Measurements from ENCODE around the gene ATRIP. TPM values are rescaled to one million over a fixed set of nuclear protein-coding genes. Genes with fewer than 3 reads are reported as not detected.
"Not testable (repeated sequence)": the region's sequence is repeated elsewhere in the genome, so short reads cannot be mapped to it uniquely, and the experiment has no call there.

ATRIP gene
- total RNA-seq, 4 donors from 2014 or later = 7.5 to 10.5 (median 9.3) TPM

DNA sequence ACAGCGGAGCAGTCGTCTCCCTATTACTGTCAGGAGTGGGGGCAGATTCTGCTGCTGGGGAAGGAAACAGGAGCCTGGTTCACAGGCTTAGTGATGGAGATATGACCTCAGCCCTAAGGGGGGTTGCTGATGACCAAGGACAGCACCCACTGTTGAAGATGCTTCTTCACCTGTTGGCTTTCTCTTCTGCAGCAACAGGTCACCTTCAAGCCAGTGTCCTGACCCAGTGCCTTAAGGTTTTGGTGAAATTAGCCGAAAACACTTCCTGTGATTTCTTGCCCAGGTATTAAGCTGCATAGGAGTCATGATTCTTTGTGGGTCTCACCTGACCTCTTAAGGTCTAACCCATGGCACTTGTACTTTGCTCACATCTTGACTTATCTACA is 14.0 kb downstream of the ATRIP start:
- H3K4me1 ChIP-seq = peaks cover 0 to 29% (median 7%) of the 10 kb centered on the region in 4 donors
- WGBS, 2 donors = 96 to 98% methylated on average over 3 of the region's 3 CpGs

GRCh38 chr3:48461767-48462166 is 15.2 kb downstream of the ATRIP start:
- not testable (repeated sequence) for DNase-seq (ENCODE audit: low spot score in 2 of 2); H3K4me3 ChIP-seq; H3K27me3 ChIP-seq; H3K9me3 ChIP-seq; H3K27ac ChIP-seq
- 86 to 87% methylated on average over 7 of the region's 7 CpGs for WGBS, 2 donors
- H3K36me3 ChIP-seq = peaks cover 8 to 74% (median 9%) of the 10 kb centered on the region in 3 donors
- peaks cover 0 to 28% (median 10%) of the 10 kb centered on the region in 4 donors for H3K4me1 ChIP-seq

More for the DNA sequence above, 14.0 kb downstream of the ATRIP start:
- TF ChIP-seq, protein P1, sequence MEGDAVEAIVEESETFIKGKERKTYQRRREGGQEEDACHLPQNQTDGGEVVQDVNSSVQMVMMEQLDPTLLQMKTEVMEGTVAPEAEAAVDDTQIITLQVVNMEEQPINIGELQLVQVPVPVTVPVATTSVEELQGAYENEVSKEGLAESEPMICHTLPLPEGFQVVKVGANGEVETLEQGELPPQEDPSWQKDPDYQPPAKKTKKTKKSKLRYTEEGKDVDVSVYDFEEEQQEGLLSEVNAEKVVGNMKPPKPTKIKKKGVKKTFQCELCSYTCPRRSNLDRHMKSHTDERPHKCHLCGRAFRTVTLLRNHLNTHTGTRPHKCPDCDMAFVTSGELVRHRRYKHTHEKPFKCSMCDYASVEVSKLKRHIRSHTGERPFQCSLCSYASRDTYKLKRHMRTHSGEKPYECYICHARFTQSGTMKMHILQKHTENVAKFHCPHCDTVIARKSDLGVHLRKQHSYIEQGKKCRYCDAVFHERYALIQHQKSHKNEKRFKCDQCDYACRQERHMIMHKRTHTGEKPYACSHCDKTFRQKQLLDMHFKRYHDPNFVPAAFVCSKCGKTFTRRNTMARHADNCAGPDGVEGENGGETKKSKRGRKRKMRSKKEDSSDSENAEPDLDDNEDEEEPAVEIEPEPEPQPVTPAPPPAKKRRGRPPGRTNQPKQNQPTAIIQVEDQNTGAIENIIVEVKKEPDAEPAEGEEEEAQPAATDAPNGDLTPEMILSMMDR (IDR thresholded peaks at IDR 0.05) = no peak
- TF ChIP-seq POLR2A (IDR thresholded peaks at IDR 0.05) = no peak
- DNase-seq (ENCODE audit: low spot score in 2 of 2) = no peak
- H3K36me3 ChIP-seq = peaks cover 8 to 86% (median 13%) of the 10 kb centered on the region in 3 donors
- H3K27ac ChIP-seq = no peak overlapping the region
- H3K4me3 ChIP-seq = no peak overlapping the region
- no peaks in the 10 kb centered on the region for H3K9me3 ChIP-seq
- H3K27me3 ChIP-seq = no peaks in the 10 kb centered on the region

DNA sequence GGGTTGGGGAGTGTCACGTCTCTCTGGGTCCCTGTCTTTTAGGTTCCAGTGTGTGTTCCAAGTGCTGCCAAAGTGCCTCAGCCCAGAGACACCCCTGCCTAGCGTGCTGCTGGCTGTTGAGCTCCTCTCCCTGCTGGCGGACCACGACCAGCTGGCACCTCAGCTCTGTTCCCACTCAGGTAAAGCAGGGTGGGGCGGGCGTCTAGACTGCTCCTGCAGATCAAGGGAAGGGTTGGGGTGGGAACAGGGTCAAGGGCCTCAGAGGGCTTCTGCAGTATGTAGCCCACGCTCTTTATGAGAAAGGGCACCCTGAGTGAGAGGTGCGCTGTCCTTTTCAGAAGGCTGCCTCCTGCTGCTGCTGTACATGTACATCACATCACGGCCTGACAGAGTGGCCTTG is 17.2 kb downstream of the ATRIP start:
- Histone ChIP-seq H3K4me3 (no peak overlapping the region), H3K9me3 (no peaks in the 10 kb centered on the region), H3K27me3 (no peaks in the 10 kb centered on the region), H3K36me3 (peaks cover 8 to 74% (median 14%) of the 10 kb centered on the region in 3 donors), H3K4me1 (peaks cover 0 to 34% (median 29%) of the 10 kb centered on the region in 4 donors), H3K27ac (peak overlapping the region in 2 of 4 donors; percentile 98)
- no peak for DNase-seq (ENCODE audit: low spot score in 2 of 2)
- TF ChIP-seq, protein P1 (IDR thresholded peaks at IDR 0.05) = no peak
- no peak for TF ChIP-seq EP300 (IDR thresholded peaks at IDR 0.05)
- no peak for TF ChIP-seq POLR2A (IDR thresholded peaks at IDR 0.05)
- WGBS, 2 donors = 73 to 85% methylated on average over 9 of the region's 9 CpGs

- WGBS, 2 donors = 87 to 95% methylated on average over 11 to 16 of the region's 17 CpGs
- peaks cover under 1 to 74% (median 6%) of the 10 kb centered on the region in 3 donors for H3K36me3 ChIP-seq
- H3K27me3 ChIP-seq = no peaks in the 10 kb centered on the region
- H3K27ac ChIP-seq = peak overlapping the region; percentile 98 to 99 (median 98)
- H3K9me3 ChIP-seq = no peaks in the 10 kb centered on the region
- no peak overlapping the region for H3K4me3 ChIP-seq
- H3K4me1 ChIP-seq = peaks cover 0 to 45% (median 38%) of the 10 kb centered on the region in 4 donors
- DNase-seq (ENCODE audit: low spot score in 2 of 2) = no peak
- TF ChIP-seq EP300 (IDR thresholded peaks at IDR 0.05) (no peak), POLR2A (IDR thresholded peaks at IDR 0.05) (no peak)
- TF ChIP-seq, protein P1 (IDR thresholded peaks at IDR 0.05) = no peak
These were observed 18.2 kb downstream of the ATRIP start for GRCh38 chr3:48464713-48465221.

DNA sequence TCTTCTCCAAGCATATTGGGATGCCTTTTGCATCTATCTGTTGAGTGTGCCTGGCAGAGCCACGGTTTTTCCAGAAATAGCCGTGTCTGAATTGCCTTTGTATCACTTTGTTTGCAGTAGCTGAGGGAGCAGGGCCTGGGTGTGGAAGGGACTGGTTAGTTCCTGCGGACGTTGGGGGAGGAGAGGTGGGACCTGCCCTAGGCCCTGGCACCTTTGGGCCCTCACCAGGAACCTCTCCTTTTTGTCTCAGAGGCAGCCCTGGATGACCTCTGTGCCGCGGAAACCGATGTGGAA is 18.6 kb downstream of the ATRIP start:
- no peak overlapping the region for H3K4me3 ChIP-seq
- no peaks in the 10 kb centered on the region for H3K9me3 ChIP-seq
- peaks cover 0 to 74% (median 6%) of the 10 kb centered on the region in 3 donors for H3K36me3 ChIP-seq
- H3K27me3 ChIP-seq = no peaks in the 10 kb centered on the region
- peaks cover 0 to 49% (median 43%) of the 10 kb centered on the region in 4 donors for H3K4me1 ChIP-seq
- TF ChIP-seq EP300 (IDR thresholded peaks at IDR 0.05) (no peak), POLR2A (IDR thresholded peaks at IDR 0.05) (no peak)
- TF ChIP-seq, protein P1 (IDR thresholded peaks at IDR 0.05) = peak in 1 of 5 experiments; percentile 84
- 0 to 21% methylated on average over 2 to 7 of the region's 7 CpGs for WGBS, 2 donors
- DNase-seq (ENCODE audit: low spot score in 2 of 2) = no peak
- peak overlapping the region; percentile 98 to 99 (median 98) for H3K27ac ChIP-seq

Measured in tibial nerve (tissue), 4 donors.